HepG2 (cell line): ENCODE data around the gene OSBPL3. TPM values are rescaled to one million over a fixed set of nuclear protein-coding genes. Genes with fewer than 3 reads are reported as not detected.
A peak's percentile ranks its signal among the peaks of the same experiment; 100 is the strongest.

Source experiments
- HMGXB3 ChIP-seq: sonication (generic); formaldehyde crosslinking; IDR thresholded peaks from 2 replicates; pipeline ENCODE4 v1.4.0; 2020; ENCODE audit warnings: missing genetic modification reagents, borderline replicate concordance
- IRX3 ChIP-seq: sonication (generic); formaldehyde crosslinking; IDR thresholded peaks from 2 replicates; pipeline ENCODE4 v1.8.1; 2023; ENCODE audit warnings: mild to moderate bottlenecking, low read depth, missing genetic modification reagents, borderline replicate concordance
- NFIC ChIP-seq: IDR thresholded peaks from 2 replicates; pipeline ENCODE4 v1.6.1; 2012; ENCODE audit warnings: mild to moderate bottlenecking, low read length, inconsistent platforms
- RBM39 ChIP-seq: fragments of 200-400 bp; formaldehyde crosslinking; IDR thresholded peaks from one replicate; pipeline ENCODE4 v1.6.1; 2018; ENCODE audit warnings: antibody characterized with exemption, mild to moderate bottlenecking, low read depth, low read length; ENCODE audit not compliant: poor library complexity, severe bottlenecking
- TBL1XR1 ChIP-seq: fragments of 150-350 bp; IDR thresholded peaks from 2 replicates; pipeline ENCODE4 v1.6.1; 2014; ENCODE audit warnings: borderline replicate concordance, low read length; ENCODE audit not compliant: partially characterized antibody
- ZFX ChIP-seq: sonication (generic); formaldehyde crosslinking; IDR thresholded peaks from 2 replicates; pipeline ENCODE4 v1.4.0; 2020; ENCODE audit warnings: mild to moderate bottlenecking, low read depth, missing genetic modification reagents, moderate library complexity
- ZNF335 ChIP-seq: sonication (generic); formaldehyde crosslinking; IDR thresholded peaks from 2 replicates; pipeline ENCODE4 v1.4.0; 2020; ENCODE audit warnings: missing genetic modification reagents
- ZNF609 ChIP-seq: sonication (generic); formaldehyde crosslinking; IDR thresholded peaks from 2 replicates; pipeline ENCODE4 v1.4.0; 2020; ENCODE audit warnings: mild to moderate bottlenecking, missing genetic modification reagents, borderline replicate concordance
- polyA plus RNA-seq, 8 experiments: library from polyadenylated mRNA; depleted of rRNA in 3 of 8; stranded (reverse) in 7 of 8; unstranded in 1 of 8; fragments of >200 nt; fragmentation: Illumina TruSeq in 4 of 8; extraction: Trizol in 4 of 8; gene quantifications; 2 replicates each; pipeline versions ENCODE4 v1.2.1 to v1.2.3, GENCODE V29; 2011 to 2016; ENCODE audit warnings: low read depth in 4 of 8, missing spikeins in 1 of 8, mixed read lengths in 1 of 8; ENCODE audit not compliant: insufficient read depth in 1 of 8
- total RNA-seq, 5 experiments: library from RNA; depleted of rRNA; stranded (reverse); fragments of >200 nt; fragmentation: Illumina TruSeq; extraction: Trizol; gene quantifications; 2 replicates each; pipeline ENCODE4 v1.2.3, GENCODE V29; 2016; ENCODE audit warnings: low read depth in 1 of 5
- TF ChIP-seq, protein P1 (sequence below): sonication (generic); formaldehyde crosslinking; conservative IDR thresholded peaks from 2 replicates; pipeline ENCODE4 v1.8.0; 2022; ENCODE audit warnings: missing genetic modification reagents
- TF ChIP-seq, protein P2 (sequence below): sonication (generic); formaldehyde crosslinking; IDR thresholded peaks from 2 replicates; pipeline ENCODE4 v1.8.1; 2023; ENCODE audit warnings: mild to moderate bottlenecking, moderate library complexity, missing genetic modification reagents

Gene OSBPL3
- total and polyA plus RNA-seq, 2 of the 13 experiments (the other 11 are each of a cell fraction or from before 2014, with no cell fraction given) = 8.8 to 28.9 TPM

GRCh38 chr7:24757353-24758275 lies 222.4 kb downstream of the OSBPL3 start, which contains the start of gene GSDME (continued):
- TF ChIP-seq TBL1XR1 (no peak), RBM39 (peak; percentile 37), ZNF609 (CRISPR knock-in tag) (no peak), NFIC (no peak), HMGXB3 (no peak), IRX3 (CRISPR knock-in tag) (no peak), ZNF335 (no peak), ZFX (CRISPR knock-in tag) (peak; percentile 68; the same call in 1 of the 2 replicates)
- TF ChIP-seq, protein P1, sequence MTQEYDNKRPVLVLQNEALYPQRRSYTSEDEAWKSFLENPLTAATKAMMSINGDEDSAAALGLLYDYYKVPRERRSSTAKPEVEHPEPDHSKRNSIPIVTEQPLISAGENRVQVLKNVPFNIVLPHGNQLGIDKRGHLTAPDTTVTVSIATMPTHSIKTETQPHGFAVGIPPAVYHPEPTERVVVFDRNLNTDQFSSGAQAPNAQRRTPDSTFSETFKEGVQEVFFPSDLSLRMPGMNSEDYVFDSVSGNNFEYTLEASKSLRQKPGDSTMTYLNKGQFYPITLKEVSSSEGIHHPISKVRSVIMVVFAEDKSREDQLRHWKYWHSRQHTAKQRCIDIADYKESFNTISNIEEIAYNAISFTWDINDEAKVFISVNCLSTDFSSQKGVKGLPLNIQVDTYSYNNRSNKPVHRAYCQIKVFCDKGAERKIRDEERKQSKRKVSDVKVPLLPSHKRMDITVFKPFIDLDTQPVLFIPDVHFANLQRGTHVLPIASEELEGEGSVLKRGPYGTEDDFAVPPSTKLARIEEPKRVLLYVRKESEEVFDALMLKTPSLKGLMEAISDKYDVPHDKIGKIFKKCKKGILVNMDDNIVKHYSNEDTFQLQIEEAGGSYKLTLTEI (CRISPR knock-in tag) = no peak
- TF ChIP-seq, protein P2, sequence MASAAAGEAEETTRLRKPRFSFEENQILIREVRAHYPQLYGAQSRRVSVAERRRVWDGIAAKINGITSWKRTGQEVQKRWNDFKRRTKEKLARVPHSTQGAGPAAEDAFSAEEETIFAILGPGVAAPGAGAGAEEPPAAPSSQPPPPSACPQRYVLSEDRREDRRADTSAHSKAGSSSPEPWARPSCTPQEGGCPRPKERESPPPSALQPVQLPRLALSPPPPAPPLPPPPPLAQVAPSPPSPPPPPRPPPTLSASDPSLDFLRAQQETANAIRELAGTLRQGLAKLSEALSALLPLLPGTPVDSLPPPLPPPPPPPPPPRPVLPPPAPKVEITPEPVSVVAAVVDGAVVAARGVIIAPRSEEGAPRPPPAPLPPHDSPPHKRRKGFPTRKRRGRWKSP (CRISPR knock-in tag) = 0 out of 2 replicates have a peak, but pooled peaks have one; percentile 24
